ENCODE results near the gene TRPM2.

DNA sequence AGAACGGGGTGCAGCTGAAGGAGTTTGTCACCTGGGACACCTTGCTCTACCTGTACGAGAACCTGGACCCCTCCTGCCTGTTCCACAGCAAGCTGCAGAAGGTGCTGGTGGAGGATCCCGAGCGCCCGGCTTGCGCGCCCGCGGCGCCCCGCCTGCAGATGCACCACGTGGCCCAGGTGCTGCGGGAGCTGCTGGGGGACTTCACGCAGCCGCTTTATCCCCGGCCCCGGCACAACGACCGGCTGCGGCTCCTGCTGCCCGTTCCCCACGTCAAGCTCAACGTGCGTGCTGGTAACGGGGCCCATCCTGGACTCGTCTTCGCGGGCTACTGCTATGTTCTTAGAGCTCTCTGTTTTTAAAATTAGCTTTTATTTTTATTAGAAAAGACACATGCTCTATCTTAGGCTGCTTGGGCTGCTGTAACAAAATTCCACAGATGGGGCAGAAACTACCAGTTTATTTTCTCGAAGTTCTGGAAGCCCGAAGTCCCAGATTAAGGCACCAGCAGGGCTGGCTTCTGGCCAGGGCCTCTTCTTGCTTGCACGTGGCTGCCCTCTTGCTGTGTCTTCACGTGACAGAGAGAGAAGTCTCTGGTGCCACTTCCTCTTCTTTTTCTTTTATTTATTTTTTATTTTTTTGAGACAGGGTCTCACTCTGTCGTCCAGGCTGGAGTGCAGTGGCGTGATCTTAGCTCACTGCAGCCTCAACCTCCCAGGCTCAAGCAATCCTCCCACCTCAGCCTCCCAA, 38.1 kb downstream of the TRPM2 start:
- TF ChIP-seq, protein P1, sequence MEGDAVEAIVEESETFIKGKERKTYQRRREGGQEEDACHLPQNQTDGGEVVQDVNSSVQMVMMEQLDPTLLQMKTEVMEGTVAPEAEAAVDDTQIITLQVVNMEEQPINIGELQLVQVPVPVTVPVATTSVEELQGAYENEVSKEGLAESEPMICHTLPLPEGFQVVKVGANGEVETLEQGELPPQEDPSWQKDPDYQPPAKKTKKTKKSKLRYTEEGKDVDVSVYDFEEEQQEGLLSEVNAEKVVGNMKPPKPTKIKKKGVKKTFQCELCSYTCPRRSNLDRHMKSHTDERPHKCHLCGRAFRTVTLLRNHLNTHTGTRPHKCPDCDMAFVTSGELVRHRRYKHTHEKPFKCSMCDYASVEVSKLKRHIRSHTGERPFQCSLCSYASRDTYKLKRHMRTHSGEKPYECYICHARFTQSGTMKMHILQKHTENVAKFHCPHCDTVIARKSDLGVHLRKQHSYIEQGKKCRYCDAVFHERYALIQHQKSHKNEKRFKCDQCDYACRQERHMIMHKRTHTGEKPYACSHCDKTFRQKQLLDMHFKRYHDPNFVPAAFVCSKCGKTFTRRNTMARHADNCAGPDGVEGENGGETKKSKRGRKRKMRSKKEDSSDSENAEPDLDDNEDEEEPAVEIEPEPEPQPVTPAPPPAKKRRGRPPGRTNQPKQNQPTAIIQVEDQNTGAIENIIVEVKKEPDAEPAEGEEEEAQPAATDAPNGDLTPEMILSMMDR (conservative IDR thresholded peaks at IDR 0.05), result no peak
- no peak for TF ChIP-seq ZFX (IDR thresholded peaks at IDR 0.05)

Measured in C4-2B (cell line).